ENCODE results near the gene FBXW5. TPM values are rescaled to one million over a fixed set of nuclear protein-coding genes. Genes with fewer than 3 reads are reported as not detected.

Gene FBXW5
- total RNA-seq, 4 donors from 2014 or later: 67.4 to 111 (median 75.3) TPM

GRCh38 chr9:136977223-136977622 lies 32.7 kb upstream of the FBXW5 start, which contains the start of gene PTGDS:
Gene PTGDS (plus strand): TSS chr9:136977504. CDS start chr9:136977579, 75 bp downstream.
- Histone ChIP-seq H3K4me3 (peak within 1 kb of the TSS; percentile 28 to 32), H3K27me3 (no peaks in the 10 kb centered on the region), H3K27ac (peak within 1 kb of the TSS; percentile 28 to 32), H3K36me3 (no peaks in the 10 kb centered on the region), H3K4me1 (no peaks in the 10 kb centered on the region), H3K9me3 (no peaks in the 10 kb centered on the region)
- peak; percentile 58 to 67 for DNase-seq
- intact Hi-C loops (cut with DNase I; ENCODE audit: low total_unique reads): no loop called here
- TF ChIP-seq CTCF (IDR thresholded peaks at IDR 0.05) (no peak), POLR2A (IDR thresholded peaks at IDR 0.05) (no peak)

GRCh38 chr9:136975644-136976043 lies 31.1 kb upstream of the FBXW5 start:
- TF ChIP-seq POLR2A (IDR thresholded peaks at IDR 0.05) (no peak), CTCF (IDR thresholded peaks at IDR 0.05) (no peak)
- no peak overlapping the region for H3K4me3 ChIP-seq
- H3K36me3 ChIP-seq: no peaks in the 10 kb centered on the region
- DNase-seq: no peak
- H3K27me3 ChIP-seq: no peaks in the 10 kb centered on the region
- no peaks in the 10 kb centered on the region for H3K9me3 ChIP-seq
- H3K27ac ChIP-seq: peak overlapping the region; percentile 8 to 49
- intact Hi-C loops (cut with DNase I; ENCODE audit: low total_unique reads): no loop called here
- no peaks in the 10 kb centered on the region for H3K4me1 ChIP-seq

- TF ChIP-seq POLR2A (IDR thresholded peaks at IDR 0.05): no peak
- TF ChIP-seq CTCF (IDR thresholded peaks at IDR 0.05): no peak
- H3K4me1 ChIP-seq: no peaks in the 10 kb centered on the region
- no peak overlapping the region for H3K4me3 ChIP-seq
- intact Hi-C loops (cut with DNase I; ENCODE audit: low total_unique reads): no loop called here
- H3K9me3 ChIP-seq: no peaks in the 10 kb centered on the region
- peak overlapping the region in 1 of 2 donors; percentile 49 for H3K27ac ChIP-seq
- H3K27me3 ChIP-seq: no peaks in the 10 kb centered on the region
- no peaks in the 10 kb centered on the region for H3K36me3 ChIP-seq
- DNase-seq: no peak
These were observed 30.4 kb upstream of the FBXW5 start for GRCh38 chr9:136974817-136975535.

GRCh38 chr9:136973618-136974617 lies 29.4 kb upstream of the FBXW5 start:
- Histone ChIP-seq H3K9me3 (no peaks in the 10 kb centered on the region), H3K4me1 (no peaks in the 10 kb centered on the region), H3K4me3 (no peak overlapping the region), H3K27me3 (no peaks in the 10 kb centered on the region), H3K27ac (peak overlapping the region in 1 of 2 donors; percentile 24), H3K36me3 (no peaks in the 10 kb centered on the region)
- DNase-seq: no peak
- intact Hi-C loops (cut with DNase I; ENCODE audit: low total_unique reads): no loop called here
- TF ChIP-seq POLR2A (IDR thresholded peaks at IDR 0.05): no peak

GRCh38 chr9:136972743-136973142 lies 28.2 kb upstream of the FBXW5 start:
- Histone ChIP-seq H3K27me3 (no peaks in the 10 kb centered on the region), H3K27ac (no peak overlapping the region), H3K4me3 (no peak overlapping the region), H3K9me3 (no peaks in the 10 kb centered on the region), H3K4me1 (no peaks in the 10 kb centered on the region), H3K36me3 (no peaks in the 10 kb centered on the region)
- intact Hi-C loops (cut with DNase I; ENCODE audit: low total_unique reads): no loop called here
- no peak for TF ChIP-seq POLR2A (IDR thresholded peaks at IDR 0.05)
- TF ChIP-seq CTCF (IDR thresholded peaks at IDR 0.05): no peak
- DNase-seq: no peak

All from uterus (tissue), 4 donors.